Sciatic nerve (tissue), 2 donors: ENCODE measurements around the gene CABP7. TPM values are rescaled to one million over a fixed set of nuclear protein-coding genes. Genes with fewer than 3 reads are reported as not detected.
A peak's percentile ranks its signal among the peaks of the same experiment; 100 is the strongest.

Experiments used
- ATAC-seq: fragments of 200-7000 bp; cut with Tn5 transposase; one replicate; pipeline ENCODE4 v1.9.1; 2020; ENCODE audit warnings: mild to moderate bottlenecking, moderate library complexity
- DNase-seq: peaks from one replicate; pipeline ENCODE4 v3.0.0-alpha.2; 2020; ENCODE audit warnings: low spot score
- intact Hi-C: fragments of 100-400 bp; cut with DNase I; formaldehyde crosslinking; loops from one replicate; pipeline ENCODE4 v1.14.2; 2022
- total RNA-seq: library from RNA; stranded (reverse); fragmentation: NEBNext Ultra II Directional; extraction: Animal tissue kit (Norgen Biotek cat#: 25700); gene quantifications from one replicate; pipeline ENCODE4 v1.2.1, GENCODE V29; 2021
- donor health status: DM: no; HTN: no; CAD: no.
- donor health status: DM: no; HTN: no; CAD: no.

CABP7 gene
- total RNA-seq = not detected

- ATAC-seq = no peak
- intact Hi-C loops = no loop called here
- no peak for DNase-seq
Measured at GRCh38 chr22:29719899-29720645, at the start of gene CABP7. Gene CABP7, plus strand, starts transcription at chr22:29720003. Its CDS starts 422 bp downstream, at chr22:29720425.

DNA sequence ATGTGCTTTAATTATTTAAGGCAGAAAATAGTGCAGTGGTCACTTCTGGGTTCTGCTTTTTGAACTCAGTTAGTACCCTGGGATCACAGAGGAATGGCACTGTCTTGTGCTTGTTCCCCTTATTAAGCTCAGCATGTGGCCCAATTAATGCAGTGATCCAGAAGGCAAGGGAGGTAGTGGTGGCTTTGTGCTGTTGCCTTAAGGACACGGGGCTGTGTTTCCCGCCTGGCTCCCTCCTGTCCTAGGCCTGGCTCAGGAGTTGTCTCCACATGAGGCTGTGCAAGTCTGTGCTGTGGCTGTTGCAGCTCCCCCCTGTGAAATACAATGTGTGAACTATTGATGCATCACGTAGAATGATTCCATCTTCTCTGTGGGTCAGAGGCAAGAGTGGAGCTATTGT is 49.2 kb upstream of the CABP7 start:
- DNase-seq = no peak
- intact Hi-C loops = no loop called here
- no peak for ATAC-seq

DNA sequence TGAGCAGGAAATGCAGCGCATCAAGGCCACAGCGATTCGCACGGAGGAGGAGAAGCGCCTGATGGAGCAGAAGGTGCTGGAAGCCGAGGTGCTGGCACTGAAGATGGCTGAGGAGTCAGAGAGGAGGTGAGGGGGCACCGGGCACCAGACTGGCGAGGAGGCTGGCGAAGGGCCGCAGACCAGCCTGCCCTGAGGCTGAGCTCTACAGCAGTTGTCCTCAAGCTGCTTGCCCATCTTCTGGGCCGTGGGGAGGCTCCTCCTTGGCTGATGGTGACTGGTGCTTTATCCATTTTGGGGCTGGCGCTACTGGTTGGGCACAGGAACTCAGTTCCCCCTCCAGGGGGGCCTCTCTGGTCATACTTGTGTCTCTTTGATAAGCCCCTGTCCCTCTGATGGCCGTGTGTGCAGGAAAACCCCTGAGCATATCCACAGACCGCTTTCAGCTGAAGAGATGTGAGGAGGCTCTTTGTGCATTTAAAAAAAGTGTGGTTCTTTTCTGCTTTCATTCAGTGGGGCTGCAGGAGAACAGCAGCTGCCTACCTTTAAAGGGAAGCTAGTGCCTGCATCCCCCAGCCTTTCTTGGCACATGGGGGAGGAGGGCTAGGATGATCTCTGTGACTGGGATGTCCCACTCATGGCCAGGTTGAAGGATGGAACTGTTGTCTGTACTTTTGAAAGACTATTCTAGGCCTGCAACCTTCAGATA is 46.3 kb upstream of the CABP7 start:
- ATAC-seq (no peak), DNase-seq (peak; percentile 46)
- intact Hi-C loops = no loop called here

DNA sequence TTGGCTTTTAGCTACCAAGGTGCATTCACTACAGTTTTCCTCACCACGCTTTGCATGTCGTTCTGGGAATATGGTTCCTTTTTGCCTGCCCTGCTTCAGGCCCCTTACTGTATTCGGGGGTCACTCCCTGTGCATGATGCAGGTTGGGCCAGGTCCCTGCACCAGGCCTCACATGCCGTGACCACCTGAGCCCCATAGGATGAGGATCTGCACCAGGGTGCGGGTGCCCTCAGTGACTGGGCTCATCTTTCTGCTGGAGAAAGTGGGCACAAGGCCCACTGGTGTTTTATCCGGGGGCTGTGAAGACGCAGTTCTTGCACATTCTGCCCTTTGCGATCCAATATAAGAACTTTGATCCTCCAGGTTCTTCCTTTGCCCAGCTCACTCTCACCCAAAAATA is 45.7 kb upstream of the CABP7 start:
- no peak for ATAC-seq
- intact Hi-C loops = no loop called here
- DNase-seq = peak; percentile 45

- intact Hi-C loops = no loop called here
- DNase-seq (no peak), ATAC-seq (no peak)
Measured at GRCh38 chr22:29679316-29679715, 40.5 kb upstream of the CABP7 start.

DNA sequence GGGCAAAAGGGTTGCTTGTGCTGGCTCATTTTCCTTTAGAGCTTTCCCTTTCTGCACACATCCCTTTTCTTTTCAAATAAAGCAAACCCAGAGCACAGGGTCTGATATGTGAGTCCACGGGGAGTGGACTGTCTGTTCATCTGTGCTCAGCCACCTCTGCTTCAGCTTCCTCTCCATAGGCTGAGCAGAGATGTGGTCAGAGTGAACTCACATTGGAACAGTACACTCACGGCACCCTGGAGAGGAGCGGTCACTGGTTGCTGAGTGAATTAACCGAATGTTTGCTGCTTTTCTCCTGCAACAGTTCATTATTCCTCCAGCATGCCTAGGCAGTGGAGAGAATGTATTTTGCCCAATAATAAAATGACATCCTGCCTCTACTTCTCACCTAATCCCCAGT is 36.3 kb upstream of the CABP7 start:
- intact Hi-C loops = no loop called here
- DNase-seq = no peak
- ATAC-seq = no peak

DNA sequence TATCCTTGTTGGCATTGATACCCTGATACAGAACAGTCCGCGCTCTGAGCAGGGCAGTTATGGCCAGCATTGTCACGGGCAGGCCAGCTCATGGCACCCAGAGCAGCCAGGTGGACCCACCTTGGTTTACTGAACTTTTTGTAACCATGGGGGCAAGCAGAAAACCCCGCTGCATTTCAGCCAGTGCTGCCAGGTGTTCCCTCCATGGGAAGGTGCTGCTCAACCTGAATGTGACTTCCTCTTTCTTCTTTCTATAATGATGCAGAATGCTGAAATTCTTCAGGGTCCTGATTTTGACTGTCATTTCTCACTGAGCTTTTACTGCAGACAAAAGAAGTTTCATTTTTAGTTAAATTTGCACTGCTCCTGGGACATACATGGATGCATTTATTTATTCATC is 35.6 kb upstream of the CABP7 start:
- intact Hi-C loops = no loop called here
- DNase-seq = no peak
- no peak for ATAC-seq

GRCh38 chr22:29689206-29689879 is 30.5 kb upstream of the CABP7 start:
- no peak for DNase-seq
- ATAC-seq = no peak
- intact Hi-C loops = no loop called here

DNA sequence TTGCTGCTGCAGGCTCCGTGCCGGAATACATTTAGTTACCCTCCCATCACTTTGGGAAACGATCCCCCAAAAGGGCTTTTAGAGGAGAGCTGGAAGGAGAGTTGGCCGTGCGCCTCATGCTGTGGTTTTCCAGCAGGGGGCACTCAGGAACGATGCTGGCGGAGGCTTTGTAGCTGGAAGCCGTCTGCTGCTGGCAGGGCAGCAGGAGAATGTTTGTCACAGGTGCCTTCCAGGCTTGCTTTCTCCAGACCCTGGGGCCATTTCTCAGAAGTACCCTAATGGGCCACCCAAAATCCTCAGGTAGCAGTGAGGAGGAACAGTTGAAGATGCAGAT is 30.0 kb upstream of the CABP7 start:
- intact Hi-C loops = no loop called here
- DNase-seq = peak; percentile 83
- peak; percentile 79 for ATAC-seq

DNA sequence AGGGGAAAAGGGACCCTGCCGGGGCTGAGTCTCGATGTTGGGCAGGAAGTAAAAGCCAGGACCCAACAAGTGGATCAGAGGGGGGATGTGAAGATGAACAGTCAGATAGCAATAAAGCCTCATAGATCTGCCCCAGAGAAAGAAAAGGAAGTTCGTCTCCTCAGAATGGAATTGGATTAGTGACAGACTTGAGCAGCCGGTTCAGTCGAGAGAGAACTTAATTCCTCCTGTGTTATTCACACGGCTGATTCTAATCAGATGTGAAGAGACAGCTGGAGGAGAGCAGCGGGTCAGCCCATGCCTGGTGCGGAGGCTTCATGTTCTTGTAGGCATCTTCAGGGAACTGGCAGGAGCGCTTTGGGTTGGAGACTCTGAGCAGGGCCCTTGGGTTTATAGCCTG is 29.3 kb upstream of the CABP7 start:
- intact Hi-C loops = no loop called here
- DNase-seq (no peak), ATAC-seq (no peak)

- DNase-seq = no peak
- no peak for ATAC-seq
- intact Hi-C loops = no loop called here
Measured at GRCh38 chr22:29691636-29692326, 28.0 kb upstream of the CABP7 start.

DNA sequence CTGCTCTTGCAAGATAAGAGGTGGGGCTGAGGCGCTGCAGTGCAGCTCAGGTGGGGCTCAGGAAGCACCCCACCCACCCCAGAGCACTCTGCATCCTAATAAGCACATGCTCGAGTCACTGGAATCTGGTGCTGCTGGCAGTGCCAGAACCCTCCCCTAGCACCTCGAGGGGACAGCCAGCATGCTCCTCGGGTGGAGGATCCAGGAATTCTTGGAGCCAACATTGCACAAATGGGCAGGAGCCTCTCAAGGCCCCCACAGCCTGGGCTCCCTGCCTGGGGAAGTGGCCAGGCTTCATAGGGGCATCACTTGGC is 27.5 kb upstream of the CABP7 start:
- intact Hi-C loops = no loop called here
- ATAC-seq (no peak), DNase-seq (no peak)

- no peak for DNase-seq
- intact Hi-C loops = no loop called here
- ATAC-seq = peak; percentile 14
Measured at GRCh38 chr22:29693161-29693560, 26.6 kb upstream of the CABP7 start.

- intact Hi-C loops = no loop called here
- ATAC-seq = no peak
Measured at GRCh38 chr22:29693671-29694070, 26.1 kb upstream of the CABP7 start.

GRCh38 chr22:29695129-29695926 is 24.5 kb upstream of the CABP7 start:
- no peak for DNase-seq
- ATAC-seq = no peak
- intact Hi-C loops = no loop called here

More at GRCh38 chr22:29693671-29694070, 26.1 kb upstream of the CABP7 start:
- no peak for DNase-seq

GRCh38 chr22:29697853-29698598 is 21.8 kb upstream of the CABP7 start:
- intact Hi-C loops = no loop called here

DNA sequence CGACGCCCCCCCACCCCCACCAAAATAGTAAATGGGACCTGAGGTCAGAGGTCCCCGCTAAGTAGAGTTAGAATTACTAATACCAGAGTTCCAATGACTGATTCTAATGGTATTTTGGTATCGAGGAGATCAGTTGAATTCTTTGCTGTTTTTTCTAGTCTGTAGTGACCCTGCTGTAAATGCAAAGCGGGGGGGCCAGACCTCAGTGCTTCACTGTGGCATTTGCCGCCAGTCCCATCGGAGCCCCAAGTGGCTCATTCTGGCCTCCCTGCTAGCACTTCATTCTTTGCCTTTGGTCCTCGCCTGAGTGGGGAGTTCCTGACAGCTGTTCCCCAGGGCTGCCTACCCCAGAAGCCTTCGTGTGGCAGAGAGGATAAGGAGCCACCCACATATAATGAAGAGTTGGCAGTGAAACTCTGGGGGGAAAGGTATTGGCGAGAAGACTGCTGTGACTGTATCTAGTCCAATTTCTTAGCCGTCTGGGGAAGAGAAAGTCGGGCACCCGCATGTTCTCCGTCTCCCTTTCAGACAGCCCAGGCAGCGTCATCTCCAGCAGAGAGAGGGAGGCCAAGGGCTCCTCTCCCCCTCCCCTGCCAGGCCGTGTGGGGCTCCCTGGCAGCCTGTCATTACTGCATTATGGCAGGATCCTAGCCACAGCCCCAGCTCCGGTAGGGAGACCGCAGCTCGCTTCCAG is 19.4 kb upstream of the CABP7 start:
- ATAC-seq (no peak), DNase-seq (no peak)
- intact Hi-C loops = no loop called here

More at GRCh38 chr22:29697853-29698598, 21.8 kb upstream of the CABP7 start:
- ATAC-seq (no peak), DNase-seq (no peak)

DNA sequence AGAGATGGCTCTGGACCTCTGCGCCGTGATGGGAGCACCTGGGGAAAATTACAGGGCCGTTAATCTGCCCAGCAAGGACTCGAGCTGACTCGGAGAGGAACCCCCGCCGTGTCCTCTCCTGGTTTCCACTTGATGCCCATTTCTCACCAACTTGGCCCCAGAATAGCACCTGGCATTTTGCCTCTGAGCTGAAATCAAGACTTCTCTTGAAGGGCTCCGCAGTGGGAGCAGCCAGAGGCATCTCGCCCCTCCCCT is 19.0 kb upstream of the CABP7 start:
- intact Hi-C loops = no loop called here
- ATAC-seq (no peak), DNase-seq (no peak)
